ENCODE data around the gene KCNH6.

KCNH6 gene

DNA sequence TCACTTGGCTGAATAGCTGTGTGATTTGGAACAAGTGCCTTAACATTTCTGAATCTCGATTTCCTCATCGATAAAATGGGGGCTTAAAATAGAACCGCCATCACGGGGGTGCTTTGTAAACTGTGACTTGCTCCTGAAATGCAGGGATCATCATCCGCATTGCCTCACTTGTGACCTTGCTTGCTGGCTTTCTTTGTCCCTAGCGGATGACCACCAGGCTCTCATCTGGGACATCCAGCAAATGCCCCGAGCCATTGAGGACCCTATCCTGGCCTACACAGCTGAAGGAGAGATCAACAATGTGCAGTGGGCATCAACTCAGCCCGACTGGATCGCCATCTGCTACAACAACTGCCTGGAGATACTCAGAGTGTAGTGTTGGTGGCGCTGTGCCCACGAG is 65.6 kb downstream of the KCNH6 start:
- H3K4me3 ChIP-seq = no peak overlapping the region

DNA sequence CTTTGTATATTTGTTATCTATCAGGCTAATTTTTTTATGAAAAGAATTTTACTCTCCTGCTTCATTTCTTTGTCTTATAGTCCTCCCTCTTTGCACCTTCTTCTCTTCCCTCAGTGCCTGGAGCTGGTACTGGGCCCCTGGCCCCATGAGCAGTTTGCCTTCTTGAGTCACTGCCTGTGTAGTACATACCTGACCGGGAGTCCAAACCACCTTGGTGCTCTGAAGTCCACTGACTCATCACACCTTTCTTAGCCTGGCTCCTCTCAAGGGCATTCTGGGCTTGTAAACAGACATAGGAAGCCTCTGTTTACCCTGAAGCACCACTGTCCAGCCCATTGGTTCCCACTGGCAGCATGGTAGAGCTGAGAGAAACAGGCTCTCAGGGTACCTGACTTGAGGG is 66.5 kb downstream of the KCNH6 start:
- no peak overlapping the region for H3K27ac ChIP-seq

More for the DNA sequence above, 65.6 kb downstream of the KCNH6 start:
- no peak overlapping the region for H3K27ac ChIP-seq

DNA sequence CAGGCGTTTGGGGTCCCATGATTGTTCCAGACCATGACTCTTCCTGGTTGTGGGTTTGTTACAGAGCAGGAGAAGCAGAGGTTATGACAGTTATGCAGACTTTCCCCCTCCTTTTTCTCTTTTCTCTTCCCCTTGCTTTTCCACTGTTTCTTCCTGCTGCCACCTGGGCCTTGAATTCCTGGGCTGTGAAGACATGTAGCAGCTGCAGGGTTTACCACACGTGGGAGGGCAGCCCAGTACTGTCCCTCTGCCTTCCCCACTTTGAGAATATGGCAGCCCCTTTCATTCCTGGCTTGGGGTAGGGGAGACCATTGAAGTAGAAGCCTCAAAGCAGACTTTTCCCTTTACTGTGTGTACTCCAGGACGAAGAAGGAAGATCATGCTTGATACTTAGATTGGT is 69.6 kb downstream of the KCNH6 start:
- Histone ChIP-seq H3K27ac (no peak overlapping the region), H3K4me3 (no peak overlapping the region)

More for the DNA sequence above, 66.5 kb downstream of the KCNH6 start:
- H3K4me3 ChIP-seq = no peak overlapping the region

DNA sequence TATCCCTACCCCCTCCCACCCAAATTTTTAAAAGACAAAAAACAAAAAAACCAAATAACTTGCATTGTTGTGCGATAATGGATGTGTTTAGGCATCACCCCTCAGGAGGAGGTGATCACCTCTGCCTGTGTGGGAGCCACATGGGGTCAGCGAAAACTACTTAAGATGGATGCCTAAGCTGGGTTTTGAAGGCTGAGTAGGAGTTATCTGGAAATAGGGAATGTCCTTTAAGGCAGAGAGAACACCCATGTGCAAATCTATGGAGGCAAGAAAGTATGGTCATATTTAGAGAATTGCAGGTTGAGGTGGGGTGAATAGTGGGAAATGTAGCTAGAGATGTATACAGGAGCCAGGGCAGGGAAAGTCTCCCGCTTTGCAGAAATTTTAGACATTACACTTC is 72.0 kb downstream of the KCNH6 start:
- H3K4me3 ChIP-seq = no peak overlapping the region
- no peak overlapping the region for H3K27ac ChIP-seq

All from skin epidermis (tissue), 12 donors.